Measurements from ENCODE around the gene PSMD4.

DNA sequence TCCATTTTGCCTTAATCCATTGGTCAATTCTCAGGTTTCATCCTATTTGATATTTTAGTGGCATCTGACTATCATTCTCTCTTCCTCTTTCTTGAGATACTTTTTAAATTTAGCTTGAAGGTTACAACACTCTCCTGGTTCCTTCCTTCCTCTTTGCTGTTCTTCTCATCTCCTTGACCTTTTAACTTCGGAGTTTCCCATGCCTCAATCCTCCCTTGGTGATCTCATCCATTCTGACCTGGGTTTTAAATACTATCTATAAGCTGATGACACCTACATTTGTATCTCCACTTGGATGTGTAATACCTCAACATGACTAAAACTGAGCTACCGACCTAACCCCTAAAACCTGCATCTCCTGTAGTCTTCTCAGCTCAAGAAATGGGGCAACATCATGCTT, 22.7 kb downstream of the PSMD4 start:
- TF ChIP-seq GATA3 (IDR thresholded peaks at IDR 0.05; ENCODE audit: low read depth, low read length) (no peak), GATA2 (IDR thresholded peaks at IDR 0.05; ENCODE audit: low read depth, low read length) (no peak)

Data from SH-SY5Y (cell line).